ENCODE data around the gene PERM1. TPM values are rescaled to one million over a fixed set of nuclear protein-coding genes. Genes with fewer than 3 reads are reported as not detected.
"Not testable (repeated sequence)": the region's sequence is repeated elsewhere in the genome, so short reads cannot be mapped to it uniquely, and the experiment has no call there.

The PERM1 gene, protein sequence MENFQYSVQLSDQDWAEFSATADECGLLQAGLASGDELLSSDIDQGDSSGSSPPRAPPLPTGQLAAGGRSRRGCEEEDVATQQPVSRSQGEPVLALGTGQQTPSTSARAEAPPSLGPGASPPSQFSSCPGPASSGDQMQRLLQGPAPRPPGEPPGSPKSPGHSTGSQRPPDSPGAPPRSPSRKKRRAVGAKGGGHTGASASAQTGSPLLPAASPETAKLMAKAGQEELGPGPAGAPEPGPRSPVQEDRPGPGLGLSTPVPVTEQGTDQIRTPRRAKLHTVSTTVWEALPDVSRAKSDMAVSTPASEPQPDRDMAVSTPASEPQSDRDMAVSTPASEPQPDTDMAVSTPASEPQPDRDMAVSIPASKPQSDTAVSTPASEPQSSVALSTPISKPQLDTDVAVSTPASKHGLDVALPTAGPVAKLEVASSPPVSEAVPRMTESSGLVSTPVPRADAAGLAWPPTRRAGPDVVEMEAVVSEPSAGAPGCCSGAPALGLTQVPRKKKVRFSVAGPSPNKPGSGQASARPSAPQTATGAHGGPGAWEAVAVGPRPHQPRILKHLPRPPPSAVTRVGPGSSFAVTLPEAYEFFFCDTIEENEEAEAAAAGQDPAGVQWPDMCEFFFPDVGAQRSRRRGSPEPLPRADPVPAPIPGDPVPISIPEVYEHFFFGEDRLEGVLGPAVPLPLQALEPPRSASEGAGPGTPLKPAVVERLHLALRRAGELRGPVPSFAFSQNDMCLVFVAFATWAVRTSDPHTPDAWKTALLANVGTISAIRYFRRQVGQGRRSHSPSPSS
- total RNA-seq, result not detected

GRCh38 chr1:981955-982558, at the start of gene PERM1:
PERM1 (minus strand) TSS chr1:982093; CDS start chr1:981029, 1,064 bp downstream.
- Mint-ChIP-seq H3K27me3 (peaks cover 30% of the 10 kb centered on the region), H3K4me1 (peaks cover 3% of the 10 kb centered on the region), H3K27ac (no peak within 1 kb of the TSS), H3K36me3 (no peaks in the 10 kb centered on the region), H3K9me3 (ENCODE audit: low read depth) (no peaks in the 10 kb centered on the region), H3K4me3 (no peak within 1 kb of the TSS)
- ATAC-seq, result no peak
- CTCF ChIA-PET, result interaction anchor here (1.0 to 6.9 kb wide), 8 partner anchors 13 to 82 kb away, joined by 3 to 73 read pairs (median 8); partner anchors contain the start of genes AGRN, HES4 and ISG15
- no peak for DNase-seq

DNA sequence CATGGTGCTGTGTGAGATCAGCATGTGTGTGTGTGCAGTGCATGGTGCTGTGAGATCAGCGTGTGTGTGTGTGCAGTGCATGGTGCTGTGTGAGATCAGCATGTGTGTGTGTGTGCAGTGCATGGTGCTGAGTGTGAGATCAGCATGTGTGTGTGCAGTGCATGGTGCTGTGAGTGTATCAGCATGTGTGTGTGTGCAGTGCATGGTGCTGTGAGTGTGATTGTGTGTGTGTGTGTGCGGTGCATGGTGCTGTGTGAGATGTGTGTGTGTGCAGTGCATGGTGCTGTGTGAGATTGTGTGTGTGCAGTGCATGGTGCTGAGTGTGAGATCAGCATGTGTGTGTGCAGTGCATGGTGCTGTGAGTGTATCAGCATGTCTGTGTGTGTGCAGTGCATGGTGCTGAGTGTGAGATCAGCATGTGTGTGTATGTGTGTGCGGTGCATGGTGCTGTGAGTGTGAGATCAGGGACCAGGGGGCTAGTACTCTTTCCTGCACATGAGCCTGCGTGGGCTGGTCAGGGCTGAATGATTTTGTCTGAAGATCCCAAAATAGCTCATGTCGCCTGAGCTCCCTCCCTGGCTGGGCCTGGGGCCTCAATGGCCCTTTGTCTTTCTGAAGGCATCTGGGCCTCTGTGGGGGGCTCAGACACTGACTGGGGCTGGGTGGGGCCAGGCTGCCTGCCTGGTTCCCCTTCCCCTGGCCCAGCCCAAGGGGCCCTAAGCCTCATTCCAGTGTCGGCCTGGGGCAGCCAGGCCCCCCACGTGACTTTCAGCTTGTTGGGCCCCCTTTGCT, 49.2 kb upstream of the PERM1 start:
- not testable (repeated sequence) for H3K4me3 Mint-ChIP-seq

GRCh38 chr1:1027791-1028190, 45.9 kb upstream of the PERM1 start:
- CTCF ChIA-PET, result no interaction called here

More for the DNA sequence above, 49.2 kb upstream of the PERM1 start:
- peaks cover 12% of the 10 kb centered on the region for H3K27me3 Mint-ChIP-seq
- not testable (repeated sequence) for H3K36me3 Mint-ChIP-seq; H3K27ac Mint-ChIP-seq; H3K9me3 Mint-ChIP-seq (ENCODE audit: low read depth); ATAC-seq; H3K4me1 Mint-ChIP-seq; DNase-seq
- CTCF ChIA-PET, result interaction anchor here (1.0 to 4.0 kb wide), 8 partner anchors 12 to 341 kb away, joined by 3 to 40 read pairs (median 12); partner anchors contain the start of gene ISG15

DNA sequence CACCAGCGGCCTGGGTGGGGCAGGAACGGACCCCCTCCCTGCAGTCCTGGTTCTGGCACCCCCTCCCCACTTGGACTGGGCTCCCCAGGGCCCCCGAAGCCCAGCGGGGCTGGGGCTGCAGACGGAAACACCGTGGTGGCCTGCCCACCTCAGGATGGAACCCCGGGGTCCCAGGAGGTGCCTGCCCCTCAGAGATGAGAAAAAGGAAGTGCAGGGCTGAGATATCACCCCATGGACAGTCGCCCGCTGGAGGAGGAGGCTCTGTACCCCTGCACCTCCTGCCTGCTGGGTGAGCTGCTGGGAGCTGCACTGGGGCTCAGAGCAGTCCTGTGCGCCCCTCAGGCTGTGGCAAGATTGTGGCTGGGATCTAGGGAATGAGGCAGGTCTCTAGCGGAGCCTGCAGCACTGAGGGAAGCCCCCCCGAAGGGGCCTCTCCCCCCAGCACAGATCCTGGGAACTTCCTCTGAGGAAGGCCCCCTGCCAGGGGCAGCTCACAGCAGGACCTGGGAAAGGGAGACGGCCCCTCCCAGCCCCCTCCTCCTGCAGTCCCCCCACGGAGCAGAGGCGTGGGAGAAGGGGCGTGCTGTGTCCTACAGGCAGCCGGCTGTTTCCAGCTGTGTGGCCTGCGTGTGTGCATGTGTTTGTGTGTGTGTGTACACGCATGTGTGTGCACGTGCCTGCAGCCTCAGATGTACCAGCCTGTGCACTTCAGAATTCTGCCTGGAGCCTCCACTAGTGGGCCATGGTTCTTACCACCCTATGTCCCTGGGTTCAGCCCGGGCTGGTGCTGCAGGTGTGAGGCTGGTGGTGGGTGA, 44.9 kb upstream of the PERM1 start:
- Mint-ChIP-seq H3K4me1 (peaks cover 9% of the 10 kb centered on the region), H3K9me3 (ENCODE audit: low read depth) (no peaks in the 10 kb centered on the region), H3K27ac (no peak overlapping the region), H3K27me3 (peaks cover 11% of the 10 kb centered on the region), H3K4me3 (no peak overlapping the region), H3K36me3 (no peaks in the 10 kb centered on the region)
- no peak for DNase-seq
- no peak for ATAC-seq
- CTCF ChIA-PET, result interaction anchor here (2.0 kb wide), 1 partner anchor 37 kb away, joined by 7 read pairs; no protein-coding TSS in a partner anchor

More at GRCh38 chr1:1027791-1028190, 45.9 kb upstream of the PERM1 start:
- Mint-ChIP-seq H3K36me3 (no peaks in the 10 kb centered on the region), H3K4me1 (peaks cover 3% of the 10 kb centered on the region), H3K27me3 (peaks cover 11% of the 10 kb centered on the region), H3K27ac (no peak overlapping the region), H3K9me3 (ENCODE audit: low read depth) (no peaks in the 10 kb centered on the region), H3K4me3 (no peak overlapping the region)
- ATAC-seq (no peak), DNase-seq (no peak)

DNA sequence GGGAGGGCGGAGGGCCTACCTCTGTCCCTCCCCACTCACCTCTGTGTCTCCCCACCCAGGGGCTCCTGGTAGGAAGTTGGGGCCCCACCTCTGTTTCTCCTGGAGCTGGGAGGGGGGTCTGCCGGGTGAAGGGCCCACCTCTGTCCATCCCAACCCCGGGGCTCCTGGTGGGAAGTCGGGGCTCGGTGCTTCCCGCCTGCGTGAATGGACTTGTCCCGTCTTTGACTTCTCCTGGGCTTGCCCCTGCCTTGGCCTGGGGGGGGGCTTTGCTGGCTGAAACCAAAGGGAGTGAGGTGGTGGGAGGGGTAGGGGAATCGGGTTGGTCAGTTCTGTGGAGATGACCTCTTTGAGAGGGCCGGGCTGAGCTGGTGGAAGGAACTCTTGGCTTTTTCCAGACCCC, 43.8 kb upstream of the PERM1 start:
- CTCF ChIA-PET, result interaction anchor here (0.6 to 2.0 kb wide), 2 partner anchors 34 to 38 kb away, joined by 3 to 7 read pairs; no protein-coding TSS in a partner anchor
- no peak overlapping the region for H3K4me3 Mint-ChIP-seq

DNA sequence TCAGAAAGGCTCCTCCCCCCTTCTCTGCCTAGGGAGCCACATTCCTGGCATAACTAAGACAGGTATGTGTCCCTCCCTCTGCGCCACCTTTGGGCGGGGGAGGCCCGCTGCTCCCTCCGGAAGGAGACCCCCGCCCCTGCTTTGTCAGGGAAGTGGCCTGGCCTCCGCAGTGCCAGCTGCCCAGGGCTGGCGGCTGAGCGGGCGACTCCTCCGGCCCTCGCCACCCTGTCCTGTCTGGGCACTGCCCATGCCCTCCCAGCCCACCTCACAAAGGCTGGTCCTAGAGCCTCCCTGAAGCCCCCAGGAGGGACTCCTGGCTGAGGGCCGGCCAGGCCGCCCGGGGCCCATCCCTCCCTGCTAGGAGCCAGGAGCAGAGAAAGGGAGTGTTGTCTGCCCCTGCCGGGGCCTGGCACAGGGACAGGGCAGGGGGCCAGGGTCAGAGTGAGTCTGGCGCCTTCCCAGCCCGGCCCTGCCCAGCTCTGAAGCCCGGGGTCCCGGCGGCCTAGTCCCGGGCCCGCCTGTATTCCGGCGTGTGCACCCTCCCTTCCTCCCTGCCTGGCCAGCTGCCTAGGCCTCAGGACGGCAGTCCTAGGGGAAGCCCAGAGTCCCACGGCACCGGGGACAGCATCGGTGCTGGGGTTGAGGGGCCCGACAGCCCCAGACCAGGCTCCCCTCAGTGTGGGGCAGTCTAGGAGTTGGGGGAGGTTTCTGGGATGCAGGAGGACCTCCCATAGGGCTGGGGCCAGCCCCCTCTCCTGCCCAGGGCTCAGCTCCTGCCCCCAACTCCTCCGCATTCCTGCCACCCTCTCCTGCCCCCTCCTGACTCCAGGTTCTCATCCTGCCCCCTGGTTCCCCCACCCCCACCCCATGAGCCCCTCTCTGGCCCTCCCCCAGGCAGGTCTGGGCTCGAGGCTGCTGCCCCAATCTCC, 43.1 kb upstream of the PERM1 start:
- Mint-ChIP-seq H3K27me3 (peaks cover 14% of the 10 kb centered on the region), H3K9me3 (ENCODE audit: low read depth) (no peaks in the 10 kb centered on the region), H3K4me3 (no peak overlapping the region), H3K27ac (no peak overlapping the region), H3K4me1 (peaks cover 11% of the 10 kb centered on the region), H3K36me3 (no peaks in the 10 kb centered on the region)
- ATAC-seq (no peak), DNase-seq (no peak)
- CTCF ChIA-PET, result interaction anchor here (0.6 to 2.0 kb wide), 2 partner anchors 34 to 39 kb away, joined by 3 to 7 read pairs; no protein-coding TSS in a partner anchor

More for the DNA sequence above, 43.8 kb upstream of the PERM1 start:
- H3K36me3 Mint-ChIP-seq, result no peaks in the 10 kb centered on the region
- ATAC-seq, result no peak
- no peak overlapping the region for H3K27ac Mint-ChIP-seq
- no peak for DNase-seq
- H3K4me1 Mint-ChIP-seq, result peaks cover 11% of the 10 kb centered on the region
- H3K9me3 Mint-ChIP-seq (ENCODE audit: low read depth), result no peaks in the 10 kb centered on the region
- peaks cover 14% of the 10 kb centered on the region for H3K27me3 Mint-ChIP-seq

- DNase-seq, result no peak
- no peak for ATAC-seq
- CTCF ChIA-PET, result no interaction called here
- H3K4me3 Mint-ChIP-seq, result no peak overlapping the region
- no peak overlapping the region for H3K27ac Mint-ChIP-seq
- no peaks in the 10 kb centered on the region for H3K36me3 Mint-ChIP-seq
- H3K4me1 Mint-ChIP-seq, result peaks cover 11% of the 10 kb centered on the region
- no peaks in the 10 kb centered on the region for H3K9me3 Mint-ChIP-seq (ENCODE audit: low read depth)
- peaks cover 14% of the 10 kb centered on the region for H3K27me3 Mint-ChIP-seq
Observed at GRCh38 chr1:1024149-1024770, 42.4 kb upstream of the PERM1 start.

DNA sequence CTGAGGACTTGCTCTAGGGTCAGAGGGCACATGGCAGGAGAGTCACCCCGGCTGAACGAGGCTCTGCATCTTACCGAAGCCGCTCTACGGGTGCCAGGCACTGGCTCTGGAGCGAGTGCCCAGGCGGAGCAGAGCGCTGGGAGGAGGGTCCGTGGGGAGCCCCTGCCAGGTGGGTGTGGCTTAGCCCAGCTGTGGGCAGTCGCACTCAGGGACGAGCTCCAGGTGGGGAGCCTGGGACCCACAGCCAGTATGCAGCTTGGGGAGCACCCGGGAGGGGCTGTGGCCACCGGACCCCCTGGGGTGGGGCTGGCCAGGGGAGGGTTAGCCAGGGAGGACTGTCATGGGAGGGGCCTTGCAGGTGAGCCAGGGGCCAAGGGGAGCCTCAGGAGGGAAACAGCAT, 41.8 kb upstream of the PERM1 start:
- Mint-ChIP-seq H3K36me3 (no peaks in the 10 kb centered on the region), H3K27ac (no peak overlapping the region), H3K27me3 (peaks cover 14% of the 10 kb centered on the region), H3K4me1 (peaks cover 14% of the 10 kb centered on the region), H3K4me3 (no peak overlapping the region), H3K9me3 (ENCODE audit: low read depth) (no peaks in the 10 kb centered on the region)
- DNase-seq (no peak), ATAC-seq (no peak)
- CTCF ChIA-PET, result interaction anchor here (1.0 kb wide), 1 partner anchor 39 kb away, joined by 3 read pairs; no protein-coding TSS in a partner anchor

GRCh38 chr1:1022302-1023009, 40.6 kb upstream of the PERM1 start:
- Mint-ChIP-seq H3K27me3 (peaks cover 14% of the 10 kb centered on the region), H3K4me3 (no peak overlapping the region), H3K4me1 (peaks cover 17% of the 10 kb centered on the region), H3K36me3 (peaks cover under 1% of the 10 kb centered on the region), H3K9me3 (ENCODE audit: low read depth) (no peaks in the 10 kb centered on the region), H3K27ac (no peak overlapping the region)
- CTCF ChIA-PET, result interaction anchor here (1.8 to 2.0 kb wide), 2 partner anchors 10 to 20 kb away, joined by 5 to 6 read pairs; no protein-coding TSS in a partner anchor
- DNase-seq, result no peak
- ATAC-seq, result no peak

- CTCF ChIA-PET, result interaction anchor here (1.4 to 2.0 kb wide), 3 partner anchors 10 to 37 kb away, joined by 4 to 6 read pairs (median 5); no protein-coding TSS in a partner anchor
- H3K9me3 Mint-ChIP-seq (ENCODE audit: low read depth), result no peaks in the 10 kb centered on the region
- H3K27me3 Mint-ChIP-seq, result peaks cover 14% of the 10 kb centered on the region
- H3K36me3 Mint-ChIP-seq, result peaks cover 6% of the 10 kb centered on the region
- H3K4me3 Mint-ChIP-seq, result no peak overlapping the region
- DNase-seq (no peak), ATAC-seq (no peak)
- H3K4me1 Mint-ChIP-seq, result peaks cover 22% of the 10 kb centered on the region
- no peak overlapping the region for H3K27ac Mint-ChIP-seq
Observed at GRCh38 chr1:1021920-1022259, 40.0 kb upstream of the PERM1 start.

All from activated CD8-positive, alpha-beta memory T cell treated with anti-CD3 and anti-CD28 coated beads, Interleukin-2, amount 10 ng/mL, durations not matched to agents 7 days and 5 days (primary cell).